Lower lobe of right lung (tissue), 2 donors: ENCODE results near the gene STXBP4. TPM values are rescaled to one million over a fixed set of nuclear protein-coding genes. Genes with fewer than 3 reads are reported as not detected.
A peak's percentile ranks its signal among the peaks of the same experiment; 100 is the strongest.

Experiments
- ATAC-seq, 2 donors: fragments of 200-7000 bp; cut with Tn5 transposase; one replicate each; pipeline ENCODE4 v1.9.1; 2020 to 2022; ENCODE audit warnings: mild to moderate bottlenecking in 2 of 2, moderate library complexity in 2 of 2
- DNase-seq: peaks from one replicate; pipeline ENCODE4 v3.0.0-alpha.2; 2020
- H3K27ac ChIP-seq: fragments of 200-600 bp; one replicate; pipeline ENCODE4 v1.8.0; 2022
- H3K27me3 ChIP-seq: fragments of 200-600 bp; one replicate; pipeline ENCODE4 v1.8.0; 2022; ENCODE audit warnings: low read depth
- H3K36me3 ChIP-seq: fragments of 200-600 bp; one replicate; pipeline ENCODE4 v1.8.0; 2022; ENCODE audit warnings: mild to moderate bottlenecking
- H3K4me1 ChIP-seq: fragments of 200-600 bp; one replicate; pipeline ENCODE4 v1.8.0; 2022
- H3K4me3 ChIP-seq: fragments of 200-600 bp; one replicate; pipeline ENCODE4 v1.8.0; 2022; ENCODE audit warnings: mild to moderate bottlenecking
- H3K9me3 ChIP-seq: fragments of 200-600 bp; one replicate; pipeline ENCODE4 v1.8.0; 2022
- intact Hi-C: fragments of 100-400 bp; cut with DNase I; formaldehyde crosslinking; loops from one replicate; pipeline ENCODE4 v1.11.0; 2022
- total RNA-seq: library from RNA; stranded (reverse); fragmentation: NEBNext Ultra II Directional; extraction: Animal tissue kit (Norgen Biotek cat#: 25700); gene quantifications from one replicate; pipeline ENCODE4 v1.2.1, GENCODE V29; 2021
- TF ChIP-seq, protein P1 (sequence below): fragments of 200-600 bp; IDR thresholded peaks from one replicate; pipeline ENCODE4 v1.8.0; 2022; ENCODE audit warnings: antibody characterized with exemption, mild to moderate bottlenecking
- donor health status: DM: no; HTN: yes; CAD: no; lungs with severe emphysema.

Gene STXBP4
- total RNA-seq, 1 donor from 2014 or later, result 11.8 TPM

DNA sequence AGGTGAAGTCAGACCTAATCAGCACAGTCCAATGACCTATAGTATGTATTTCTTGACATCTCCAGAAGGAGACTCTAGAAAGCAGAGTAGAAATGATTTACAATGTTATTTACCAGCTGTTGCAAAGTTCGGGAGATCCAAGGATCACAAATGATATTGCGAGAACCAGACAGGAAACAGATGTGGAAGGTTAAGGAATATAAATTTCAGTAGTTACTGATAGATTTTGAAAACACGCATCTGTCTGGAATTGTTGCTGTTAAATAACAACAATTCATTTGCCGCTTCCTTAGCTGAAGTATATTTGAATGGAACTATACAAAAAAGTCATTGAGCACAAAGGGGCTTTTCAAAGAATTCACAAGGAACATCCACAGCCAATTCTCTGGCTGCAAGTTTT, 72.0 kb downstream of the STXBP4 start:
- ATAC-seq (no peak), DNase-seq (no peak)
- TF ChIP-seq, protein P1, sequence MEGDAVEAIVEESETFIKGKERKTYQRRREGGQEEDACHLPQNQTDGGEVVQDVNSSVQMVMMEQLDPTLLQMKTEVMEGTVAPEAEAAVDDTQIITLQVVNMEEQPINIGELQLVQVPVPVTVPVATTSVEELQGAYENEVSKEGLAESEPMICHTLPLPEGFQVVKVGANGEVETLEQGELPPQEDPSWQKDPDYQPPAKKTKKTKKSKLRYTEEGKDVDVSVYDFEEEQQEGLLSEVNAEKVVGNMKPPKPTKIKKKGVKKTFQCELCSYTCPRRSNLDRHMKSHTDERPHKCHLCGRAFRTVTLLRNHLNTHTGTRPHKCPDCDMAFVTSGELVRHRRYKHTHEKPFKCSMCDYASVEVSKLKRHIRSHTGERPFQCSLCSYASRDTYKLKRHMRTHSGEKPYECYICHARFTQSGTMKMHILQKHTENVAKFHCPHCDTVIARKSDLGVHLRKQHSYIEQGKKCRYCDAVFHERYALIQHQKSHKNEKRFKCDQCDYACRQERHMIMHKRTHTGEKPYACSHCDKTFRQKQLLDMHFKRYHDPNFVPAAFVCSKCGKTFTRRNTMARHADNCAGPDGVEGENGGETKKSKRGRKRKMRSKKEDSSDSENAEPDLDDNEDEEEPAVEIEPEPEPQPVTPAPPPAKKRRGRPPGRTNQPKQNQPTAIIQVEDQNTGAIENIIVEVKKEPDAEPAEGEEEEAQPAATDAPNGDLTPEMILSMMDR, result no peak
- Histone ChIP-seq H3K4me3 (no peak overlapping the region), H3K36me3 (peaks cover 4% of the 10 kb centered on the region), H3K27me3 (no peaks in the 10 kb centered on the region), H3K4me1 (no peaks in the 10 kb centered on the region), H3K27ac (no peak overlapping the region), H3K9me3 (no peaks in the 10 kb centered on the region)
- intact Hi-C loops, result no loop called here

GRCh38 chr17:55053855-55054254, 85.3 kb downstream of the STXBP4 start:
- TF ChIP-seq, protein P1, result peak; percentile 30
- H3K4me3 ChIP-seq, result no peak overlapping the region
- H3K27ac ChIP-seq, result no peak overlapping the region
- no peaks in the 10 kb centered on the region for H3K4me1 ChIP-seq
- H3K9me3 ChIP-seq, result no peaks in the 10 kb centered on the region
- no peaks in the 10 kb centered on the region for H3K27me3 ChIP-seq
- ATAC-seq (no peak), DNase-seq (no peak)
- intact Hi-C loops, result no loop called here
- no peaks in the 10 kb centered on the region for H3K36me3 ChIP-seq

- DNase-seq (no peak), ATAC-seq (no peak)
- intact Hi-C loops, result no loop called here
- Histone ChIP-seq H3K27me3 (no peaks in the 10 kb centered on the region), H3K36me3 (no peaks in the 10 kb centered on the region), H3K4me3 (no peak overlapping the region), H3K4me1 (no peaks in the 10 kb centered on the region), H3K9me3 (no peaks in the 10 kb centered on the region), H3K27ac (no peak overlapping the region)
- TF ChIP-seq, protein P1, result no peak
Measured at GRCh38 chr17:55054429-55054828, 85.9 kb downstream of the STXBP4 start.

GRCh38 chr17:55056526-55056925, 88.0 kb downstream of the STXBP4 start:
- DNase-seq (no peak), ATAC-seq (peak; percentile 19 to 65)
- Histone ChIP-seq H3K27me3 (no peaks in the 10 kb centered on the region), H3K4me1 (no peaks in the 10 kb centered on the region), H3K27ac (no peak overlapping the region), H3K9me3 (no peaks in the 10 kb centered on the region), H3K36me3 (no peaks in the 10 kb centered on the region), H3K4me3 (no peak overlapping the region)
- intact Hi-C loops, result no loop called here
- TF ChIP-seq, protein P1, result no peak

DNA sequence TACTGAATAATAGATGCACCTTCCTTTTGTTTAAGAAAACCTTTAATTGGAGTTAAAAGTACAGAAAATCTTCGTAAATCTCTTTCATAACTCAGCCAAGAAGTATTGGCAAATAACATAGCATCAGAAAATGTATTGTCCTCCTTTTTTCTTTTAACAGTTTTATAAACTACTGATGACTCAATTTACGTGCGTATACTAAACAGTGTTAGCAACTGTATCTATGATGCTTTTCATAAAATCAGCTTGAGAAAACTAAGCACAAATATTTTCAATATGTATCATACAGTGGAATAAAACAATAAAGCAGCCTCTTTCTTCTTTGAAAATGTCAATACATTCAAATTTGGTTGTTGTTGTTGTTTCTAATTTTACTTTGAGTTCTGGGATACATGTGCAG, 88.6 kb downstream of the STXBP4 start:
- Histone ChIP-seq H3K4me1 (no peaks in the 10 kb centered on the region), H3K27me3 (no peaks in the 10 kb centered on the region), H3K27ac (no peak overlapping the region), H3K36me3 (no peaks in the 10 kb centered on the region), H3K4me3 (no peak overlapping the region), H3K9me3 (no peaks in the 10 kb centered on the region)
- intact Hi-C loops, result no loop called here
- no peak for DNase-seq
- no peak for ATAC-seq
- TF ChIP-seq, protein P1, result no peak

DNA sequence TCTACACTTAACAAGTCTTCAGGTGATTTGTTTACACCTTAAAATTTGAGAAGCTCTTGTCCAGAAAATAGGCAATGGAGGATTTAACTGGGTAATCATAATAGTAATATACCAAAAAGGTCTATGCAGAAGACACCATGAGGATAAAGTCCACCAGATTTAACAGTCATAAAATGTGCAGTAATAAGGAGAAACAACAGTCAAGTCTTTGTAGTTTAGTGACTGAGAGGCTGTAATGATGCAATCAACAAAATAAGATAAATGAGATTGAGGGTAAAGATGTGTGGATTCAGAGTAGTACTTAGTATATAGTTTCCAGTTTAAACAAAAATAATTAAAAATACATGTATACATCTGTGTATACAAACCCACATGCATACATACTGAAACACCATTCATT, 91.2 kb downstream of the STXBP4 start:
- TF ChIP-seq, protein P1, result no peak
- no peak overlapping the region for H3K4me3 ChIP-seq
- no peaks in the 10 kb centered on the region for H3K27me3 ChIP-seq
- DNase-seq (no peak), ATAC-seq (no peak)
- H3K9me3 ChIP-seq, result no peaks in the 10 kb centered on the region
- H3K36me3 ChIP-seq, result no peaks in the 10 kb centered on the region
- no peak overlapping the region for H3K27ac ChIP-seq
- H3K4me1 ChIP-seq, result no peaks in the 10 kb centered on the region
- intact Hi-C loops, result no loop called here
